ENCODE data around the gene SPC25. TPM values are rescaled to one million over a fixed set of nuclear protein-coding genes. Genes with fewer than 3 reads are reported as not detected.

SPC25 gene
- total RNA-seq, 4 donors from 2014 or later, result 1.1 to 6.6 TPM; not detected in 2

DNA sequence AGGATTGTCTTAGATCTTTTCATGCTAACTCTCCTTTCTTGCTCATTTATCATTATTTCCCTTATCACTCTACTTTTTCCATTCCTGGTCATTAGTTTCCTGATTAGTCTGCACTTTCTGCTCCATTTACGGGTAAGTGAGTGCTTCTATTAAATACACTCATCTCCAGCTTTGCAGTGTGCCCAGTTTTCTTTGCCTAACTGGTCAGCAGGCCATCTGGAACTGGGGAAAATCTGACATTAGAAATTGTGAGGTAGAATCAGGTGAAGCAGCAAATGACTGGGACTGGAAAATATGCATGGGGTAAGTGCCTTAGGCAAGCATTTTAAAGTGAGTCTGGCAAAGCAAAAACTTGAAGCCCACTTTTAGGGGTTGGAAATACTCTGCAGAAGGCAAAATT is 40.0 kb upstream of the SPC25 start:
- H3K4me3 ChIP-seq, result no peak overlapping the region
- TF ChIP-seq POLR2A (IDR thresholded peaks at IDR 0.05), result no peak
- no peak for TF ChIP-seq CTCF (IDR thresholded peaks at IDR 0.05)
- H3K27me3 ChIP-seq, result no peaks in the 10 kb centered on the region
- H3K36me3 ChIP-seq, result no peaks in the 10 kb centered on the region
- H3K27ac ChIP-seq, result no peak overlapping the region
- DNase-seq, result no peak
- H3K9me3 ChIP-seq, result no peaks in the 10 kb centered on the region
- H3K4me1 ChIP-seq, result no peaks in the 10 kb centered on the region

DNA sequence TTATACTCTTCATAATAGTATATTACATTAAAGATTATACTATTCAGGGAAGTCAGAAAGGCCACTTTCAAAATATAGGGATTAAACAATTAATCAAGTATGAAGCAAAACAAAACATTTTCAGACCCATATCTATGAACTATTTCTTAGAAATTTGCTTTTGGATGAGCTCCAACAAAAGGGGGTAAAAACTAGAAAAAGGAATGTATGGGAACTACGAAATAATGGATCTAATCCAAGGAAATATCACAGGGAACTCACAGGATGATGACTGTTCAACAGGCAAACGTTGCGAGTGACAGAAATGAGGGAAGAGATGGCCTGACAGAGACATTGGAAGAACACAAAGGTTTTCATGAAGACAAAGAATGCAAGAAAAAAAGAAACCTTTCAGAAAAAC is 38.8 kb upstream of the SPC25 start:
- TF ChIP-seq POLR2A (IDR thresholded peaks at IDR 0.05), result no peak
- TF ChIP-seq CTCF (IDR thresholded peaks at IDR 0.05), result no peak
- H3K36me3 ChIP-seq, result no peaks in the 10 kb centered on the region
- H3K4me1 ChIP-seq, result no peaks in the 10 kb centered on the region
- H3K4me3 ChIP-seq, result no peak overlapping the region
- H3K27me3 ChIP-seq, result no peaks in the 10 kb centered on the region
- DNase-seq, result no peak
- no peaks in the 10 kb centered on the region for H3K9me3 ChIP-seq
- no peak overlapping the region for H3K27ac ChIP-seq

GRCh38 chr2:168928113-168928831 is 38.0 kb upstream of the SPC25 start:
- H3K27ac ChIP-seq, result no peak overlapping the region
- DNase-seq, result no peak
- TF ChIP-seq POLR2A (IDR thresholded peaks at IDR 0.05) (no peak), CTCF (IDR thresholded peaks at IDR 0.05) (no peak)

DNA sequence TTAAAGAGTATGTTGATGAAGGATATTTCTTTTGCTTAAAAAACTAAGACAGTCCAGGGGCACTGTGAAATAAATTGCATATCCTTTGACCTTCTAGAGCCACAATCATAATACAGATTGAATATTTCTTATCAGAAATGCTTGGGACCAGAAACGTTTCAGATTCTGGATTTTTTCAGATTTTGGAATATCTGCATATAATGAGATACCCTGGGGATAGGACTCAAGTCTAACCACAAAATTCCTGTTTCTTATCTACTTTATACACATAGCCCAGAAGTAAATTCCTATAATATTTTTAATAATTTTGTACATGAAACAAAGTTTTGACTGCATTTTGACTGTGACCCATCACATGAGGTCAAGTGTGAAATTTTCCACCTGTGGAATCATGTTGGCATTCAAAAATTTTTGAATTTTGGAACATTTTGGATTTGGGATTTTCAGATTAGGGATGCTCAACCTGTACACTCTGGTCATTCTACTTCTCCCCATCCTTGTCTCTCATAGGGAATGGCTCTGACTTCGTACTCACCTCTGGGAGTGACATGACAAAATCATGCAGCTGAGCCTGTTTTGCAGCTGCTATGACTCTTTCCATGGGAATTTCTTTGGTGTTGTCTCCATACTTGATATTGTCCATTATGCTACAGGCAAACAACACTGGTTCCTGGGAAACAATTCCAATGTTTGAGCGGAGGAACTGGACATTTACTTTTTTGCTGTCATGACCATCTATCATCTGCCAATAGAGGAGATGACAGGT is 36.6 kb upstream of the SPC25 start:
- Histone ChIP-seq H3K9me3 (no peaks in the 10 kb centered on the region), H3K27me3 (no peaks in the 10 kb centered on the region), H3K36me3 (no peaks in the 10 kb centered on the region), H3K4me1 (no peaks in the 10 kb centered on the region), H3K4me3 (no peak overlapping the region), H3K27ac (no peak overlapping the region)
- TF ChIP-seq POLR2A (IDR thresholded peaks at IDR 0.05), result no peak
- DNase-seq, result no peak

More at GRCh38 chr2:168928113-168928831, 38.0 kb upstream of the SPC25 start:
- no peaks in the 10 kb centered on the region for H3K4me1 ChIP-seq
- no peaks in the 10 kb centered on the region for H3K27me3 ChIP-seq
- H3K4me3 ChIP-seq, result no peak overlapping the region
- H3K9me3 ChIP-seq, result no peaks in the 10 kb centered on the region
- no peaks in the 10 kb centered on the region for H3K36me3 ChIP-seq

- H3K36me3 ChIP-seq, result no peaks in the 10 kb centered on the region
- no peaks in the 10 kb centered on the region for H3K27me3 ChIP-seq
- H3K4me1 ChIP-seq, result no peaks in the 10 kb centered on the region
- TF ChIP-seq CTCF (IDR thresholded peaks at IDR 0.05) (peak in 5 of 6 experiments; percentile 56 to 79 (median 74)), POLR2A (IDR thresholded peaks at IDR 0.05) (no peak)
- no peaks in the 10 kb centered on the region for H3K9me3 ChIP-seq
- no peak overlapping the region for H3K27ac ChIP-seq
- DNase-seq, result no peak
- H3K4me3 ChIP-seq, result no peak overlapping the region
These were observed 30.4 kb upstream of the SPC25 start for GRCh38 chr2:168920504-168921157.

DNA sequence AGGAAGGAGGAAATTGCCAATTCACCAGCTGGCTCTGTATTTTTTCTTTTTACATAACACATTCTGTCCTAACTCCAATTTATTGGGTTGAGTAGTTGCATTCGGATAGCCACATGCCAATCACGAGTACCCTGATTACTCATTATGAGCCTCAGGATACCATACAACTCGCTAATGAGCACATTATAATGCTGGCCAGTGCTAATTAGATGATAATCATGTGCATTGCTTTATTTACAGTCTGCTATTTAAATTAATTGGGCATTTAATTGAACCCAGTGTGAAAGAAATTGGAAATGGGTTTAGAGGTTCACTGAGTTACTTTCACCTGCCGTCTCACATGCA is 26.1 kb upstream of the SPC25 start:
- Histone ChIP-seq H3K9me3 (no peaks in the 10 kb centered on the region), H3K27me3 (no peaks in the 10 kb centered on the region), H3K4me1 (no peaks in the 10 kb centered on the region), H3K27ac (no peak overlapping the region), H3K36me3 (no peaks in the 10 kb centered on the region), H3K4me3 (no peak overlapping the region)
- no peak for DNase-seq
- TF ChIP-seq CTCF (IDR thresholded peaks at IDR 0.05), result no peak
- TF ChIP-seq POLR2A (IDR thresholded peaks at IDR 0.05), result no peak

All from Peyer's patch (tissue), 4 donors.